Measurements from ENCODE around the gene RGP1.

RGP1 gene

DNA sequence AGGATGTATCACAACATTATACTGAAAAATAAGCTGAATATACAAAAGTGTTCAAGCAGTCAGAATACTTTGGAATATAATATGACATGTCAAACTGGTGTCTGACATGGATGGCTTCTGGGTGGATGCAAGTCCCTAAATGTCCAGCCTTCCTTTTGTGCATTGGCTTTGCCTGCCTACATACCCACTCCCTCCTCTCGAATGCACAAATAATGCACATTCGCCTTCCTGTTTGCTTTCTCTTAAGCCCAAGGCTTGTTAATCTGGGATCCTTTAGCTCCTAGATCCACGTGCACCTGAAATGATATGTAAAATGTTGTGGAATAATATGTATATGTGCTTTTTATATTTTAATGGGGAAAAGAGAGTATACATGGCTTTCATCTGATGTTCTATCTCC lies 29.4 kb downstream of the RGP1 start:
- Histone ChIP-seq H3K4me3 (IDR thresholded peaks at IDR 0.05; ENCODE audit: insufficient read depth, low read depth, low read length) (no peak overlapping the region), H3K36me3 (ENCODE audit: insufficient read depth) (no peaks in the 10 kb centered on the region), H3K79me2 (ENCODE audit: insufficient read depth, low read depth) (no peaks in the 10 kb centered on the region), H3K4me1 (ENCODE audit: low read depth, poor library complexity, severe bottlenecking) (peaks cover 10% of the 10 kb centered on the region), H2AFZ (ENCODE audit: low read depth) (no peak overlapping the region), H3K27ac (no peak overlapping the region), H4K20me1 (ENCODE audit: insufficient read depth) (no peaks in the 10 kb centered on the region), H3K27me3 (ENCODE audit: insufficient read depth, low read depth) (no peaks in the 10 kb centered on the region), H3K9ac (no peak overlapping the region), H3K4me2 (no peak overlapping the region)
- no peak for TF ChIP-seq CTCF (conservative IDR thresholded peaks at IDR 0.05; ENCODE audit: low read depth, low read length)

DNA sequence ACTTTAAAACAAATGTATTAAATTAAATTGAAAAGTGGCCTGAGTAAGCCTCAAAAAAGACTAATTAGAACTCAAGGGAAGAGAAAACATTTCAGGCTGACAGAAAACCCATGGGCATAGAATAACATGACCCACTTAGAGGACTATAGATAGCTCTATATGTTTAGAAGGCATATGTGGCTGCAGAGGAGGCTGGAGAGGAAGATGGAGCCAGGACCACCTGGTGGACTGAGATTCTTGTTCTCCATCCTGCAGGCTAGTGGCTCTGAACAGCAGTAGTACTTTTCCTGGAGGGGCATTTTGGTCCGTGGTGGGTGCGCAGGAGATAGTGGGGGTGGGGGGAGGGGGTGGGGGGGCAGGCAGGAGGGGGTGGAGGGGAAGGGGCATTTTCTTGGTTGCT lies 32.0 kb downstream of the RGP1 start:
- Histone ChIP-seq H3K36me3 (ENCODE audit: insufficient read depth) (no peaks in the 10 kb centered on the region), H3K79me2 (ENCODE audit: insufficient read depth, low read depth) (no peaks in the 10 kb centered on the region), H3K4me3 (IDR thresholded peaks at IDR 0.05; ENCODE audit: insufficient read depth, low read depth, low read length) (no peak overlapping the region), H3K4me2 (no peak overlapping the region), H3K4me1 (ENCODE audit: low read depth, poor library complexity, severe bottlenecking) (peaks cover 3% of the 10 kb centered on the region), H3K27me3 (ENCODE audit: insufficient read depth, low read depth) (no peaks in the 10 kb centered on the region), H2AFZ (ENCODE audit: low read depth) (no peak overlapping the region), H3K27ac (no peak overlapping the region), H3K9ac (no peak overlapping the region), H4K20me1 (ENCODE audit: insufficient read depth) (no peaks in the 10 kb centered on the region)
- no peak for TF ChIP-seq CTCF (conservative IDR thresholded peaks at IDR 0.05; ENCODE audit: low read depth, low read length)

DNA sequence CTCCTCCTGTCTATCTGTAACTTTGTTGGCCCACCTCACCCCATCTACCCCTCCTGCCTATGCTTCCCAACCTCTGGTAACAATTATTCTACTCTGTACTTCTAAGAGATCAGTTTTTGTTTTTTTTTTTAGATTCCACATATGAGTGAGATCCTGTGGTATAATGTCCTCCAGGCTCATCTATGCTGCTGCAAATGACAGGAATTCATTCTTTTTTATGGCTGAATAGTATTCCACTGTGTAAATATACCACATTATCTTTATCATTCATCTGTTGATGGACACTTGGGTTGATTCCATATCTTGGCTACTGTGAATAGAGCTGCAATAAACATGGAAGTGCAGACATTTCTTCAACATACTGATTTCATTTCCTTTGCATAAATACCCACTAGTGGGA lies 34.3 kb downstream of the RGP1 start:
- Histone ChIP-seq H3K27me3 (ENCODE audit: insufficient read depth, low read depth) (no peaks in the 10 kb centered on the region), H3K4me3 (IDR thresholded peaks at IDR 0.05; ENCODE audit: insufficient read depth, low read depth, low read length) (no peak overlapping the region), H3K36me3 (ENCODE audit: insufficient read depth) (no peaks in the 10 kb centered on the region), H4K20me1 (ENCODE audit: insufficient read depth) (no peaks in the 10 kb centered on the region), H3K4me1 (ENCODE audit: low read depth, poor library complexity, severe bottlenecking) (no peaks in the 10 kb centered on the region), H2AFZ (ENCODE audit: low read depth) (no peak overlapping the region), H3K4me2 (no peak overlapping the region), H3K79me2 (ENCODE audit: insufficient read depth, low read depth) (no peaks in the 10 kb centered on the region), H3K9ac (no peak overlapping the region), H3K27ac (no peak overlapping the region)
- no peak for TF ChIP-seq CTCF (conservative IDR thresholded peaks at IDR 0.05; ENCODE audit: low read depth, low read length)

DNA sequence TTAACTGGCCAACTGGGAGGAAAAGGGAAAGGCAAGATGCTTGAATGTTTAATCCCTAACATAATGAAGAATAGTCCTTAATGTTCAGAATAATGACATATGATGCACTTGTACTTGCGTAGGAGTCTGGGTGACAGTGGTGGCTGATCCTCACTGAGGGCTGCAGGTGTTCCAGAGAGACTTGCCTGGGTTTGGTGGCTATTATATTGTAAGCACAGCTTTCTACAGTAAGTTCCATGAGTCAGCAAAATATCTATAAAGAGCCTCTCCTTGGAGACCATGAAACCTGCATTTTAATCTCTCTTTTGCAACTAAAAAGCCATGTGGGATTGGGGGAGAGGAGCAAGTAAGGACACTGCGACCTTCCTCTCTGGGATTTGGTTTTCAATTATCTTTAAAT lies 40.5 kb downstream of the RGP1 start:
- H4K20me1 ChIP-seq (ENCODE audit: insufficient read depth): no peaks in the 10 kb centered on the region
- peak overlapping the region; percentile 38; the same call in 1 of the 2 replicates for H3K27ac ChIP-seq
- H3K9ac ChIP-seq: peak overlapping the region; percentile 5; the same call in 1 of the 2 replicates
- H3K4me1 ChIP-seq (ENCODE audit: low read depth, poor library complexity, severe bottlenecking): peaks cover 21% of the 10 kb centered on the region
- no peaks in the 10 kb centered on the region for H3K36me3 ChIP-seq (ENCODE audit: insufficient read depth)
- no peak for TF ChIP-seq CTCF (conservative IDR thresholded peaks at IDR 0.05; ENCODE audit: low read depth, low read length)
- no peaks in the 10 kb centered on the region for H3K27me3 ChIP-seq (ENCODE audit: insufficient read depth, low read depth)
- H3K79me2 ChIP-seq (ENCODE audit: insufficient read depth, low read depth): no peaks in the 10 kb centered on the region
- peak overlapping the region; percentile 12 for H3K4me2 ChIP-seq
- no peak overlapping the region for H2AFZ ChIP-seq (ENCODE audit: low read depth)
- no peak overlapping the region for H3K4me3 ChIP-seq (IDR thresholded peaks at IDR 0.05; ENCODE audit: insufficient read depth, low read depth, low read length)

Data from KMS-11 (cell line).